ENCODE measurements around the gene LTA.

DNA sequence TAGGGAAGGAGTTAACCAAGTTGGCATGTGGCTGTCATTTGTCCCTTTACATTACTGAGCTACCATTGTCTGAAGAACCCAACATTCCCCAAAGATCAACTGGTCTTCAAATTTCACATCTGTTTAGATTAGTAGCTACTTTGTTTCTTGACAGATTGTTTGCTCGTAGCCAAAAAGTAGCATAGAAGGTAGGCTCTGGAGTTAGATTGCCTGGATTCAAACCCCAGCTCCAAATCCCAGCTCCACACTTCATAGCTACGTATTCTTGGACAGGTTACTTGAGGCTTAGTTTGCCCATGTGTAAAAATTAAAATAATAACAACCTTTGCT lies 23.6 kb upstream of the LTA start:
- TF ChIP-seq, protein P1, sequence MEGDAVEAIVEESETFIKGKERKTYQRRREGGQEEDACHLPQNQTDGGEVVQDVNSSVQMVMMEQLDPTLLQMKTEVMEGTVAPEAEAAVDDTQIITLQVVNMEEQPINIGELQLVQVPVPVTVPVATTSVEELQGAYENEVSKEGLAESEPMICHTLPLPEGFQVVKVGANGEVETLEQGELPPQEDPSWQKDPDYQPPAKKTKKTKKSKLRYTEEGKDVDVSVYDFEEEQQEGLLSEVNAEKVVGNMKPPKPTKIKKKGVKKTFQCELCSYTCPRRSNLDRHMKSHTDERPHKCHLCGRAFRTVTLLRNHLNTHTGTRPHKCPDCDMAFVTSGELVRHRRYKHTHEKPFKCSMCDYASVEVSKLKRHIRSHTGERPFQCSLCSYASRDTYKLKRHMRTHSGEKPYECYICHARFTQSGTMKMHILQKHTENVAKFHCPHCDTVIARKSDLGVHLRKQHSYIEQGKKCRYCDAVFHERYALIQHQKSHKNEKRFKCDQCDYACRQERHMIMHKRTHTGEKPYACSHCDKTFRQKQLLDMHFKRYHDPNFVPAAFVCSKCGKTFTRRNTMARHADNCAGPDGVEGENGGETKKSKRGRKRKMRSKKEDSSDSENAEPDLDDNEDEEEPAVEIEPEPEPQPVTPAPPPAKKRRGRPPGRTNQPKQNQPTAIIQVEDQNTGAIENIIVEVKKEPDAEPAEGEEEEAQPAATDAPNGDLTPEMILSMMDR (IDR thresholded peaks at IDR 0.05), result no peak
- no peak for TF ChIP-seq POLR2A (IDR thresholded peaks at IDR 0.05)
